ENCODE data around the gene AGO3.

The AGO3 gene

GRCh38 chr1:36096500-36097432 lies 165.9 kb downstream of the AGO3 start:
- DNase-seq (ENCODE audit: low spot score) = no peak

- DNase-seq (ENCODE audit: low spot score) = no peak
Measured at GRCh38 chr1:36097693-36098585, 167.0 kb downstream of the AGO3 start.

DNA sequence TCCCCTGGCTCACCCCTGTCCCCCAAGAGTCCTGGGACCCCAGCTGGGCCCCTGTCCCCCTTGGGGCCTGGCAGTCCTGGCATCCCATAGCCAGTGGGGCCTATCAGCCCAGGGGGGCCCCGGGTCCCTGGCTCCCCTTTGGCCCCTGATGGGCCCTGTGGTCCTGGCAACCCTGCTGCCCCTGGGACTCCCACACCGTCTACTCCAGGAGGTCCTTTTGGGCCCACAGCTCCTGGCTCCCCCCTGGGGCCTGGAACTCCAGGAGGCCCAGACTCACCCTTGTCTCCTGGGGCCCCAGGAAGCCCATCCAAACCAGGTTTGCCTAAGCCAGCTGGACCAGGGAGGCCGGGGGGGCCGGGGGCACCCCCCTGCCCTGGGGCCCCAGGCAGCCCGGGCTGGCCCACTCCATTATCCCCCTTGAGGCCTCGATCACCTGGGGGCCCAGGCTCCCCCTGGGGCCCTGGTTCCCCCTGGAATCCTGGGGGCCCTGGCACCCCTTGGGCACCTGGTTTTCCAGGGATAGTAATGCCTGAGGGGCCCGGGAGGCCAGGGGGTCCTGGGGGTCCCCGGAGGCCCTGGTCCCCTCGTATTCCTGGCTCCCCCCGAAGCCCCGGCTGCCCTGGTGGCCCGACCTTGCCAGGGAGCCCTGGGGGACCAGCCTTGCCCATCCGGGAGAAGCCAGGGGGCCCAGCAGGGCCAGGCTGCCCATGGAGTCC lies 167.9 kb downstream of the AGO3 start:
- DNase-seq (ENCODE audit: low spot score) = no peak

DNA sequence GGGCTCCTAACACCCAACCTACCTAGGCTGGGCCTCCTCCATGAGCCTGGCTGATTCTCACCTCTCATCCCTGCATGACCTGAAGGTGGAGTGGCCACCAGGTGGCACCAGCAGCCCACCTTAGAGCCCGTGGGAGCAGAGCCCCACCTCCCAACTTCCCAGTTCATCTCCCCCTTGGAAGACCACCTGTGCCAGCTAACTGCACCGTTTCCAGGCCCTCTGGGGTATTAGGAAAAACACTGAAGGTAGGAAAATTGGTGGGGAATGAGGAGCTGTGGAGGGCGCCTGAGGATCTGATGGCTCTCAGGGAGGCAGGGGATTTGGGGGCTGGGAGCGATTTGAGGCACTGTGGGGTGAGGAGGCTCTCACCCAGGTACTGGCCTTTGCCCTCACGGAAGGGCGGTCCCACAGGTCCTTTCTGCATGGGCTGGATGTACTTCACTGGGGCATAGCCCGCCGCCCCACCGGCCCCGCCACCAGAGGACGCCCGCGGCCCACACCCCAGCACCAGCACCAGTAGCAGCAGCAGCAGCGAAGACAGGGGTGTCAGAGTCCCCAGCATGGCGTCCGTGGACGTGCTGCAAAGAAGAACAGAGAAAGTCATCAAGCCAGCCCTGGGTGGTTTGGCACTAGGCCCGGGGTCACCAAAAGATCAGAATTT lies 168.9 kb downstream of the AGO3 start:
- peak; percentile 59 for DNase-seq (ENCODE audit: low spot score)

DNA sequence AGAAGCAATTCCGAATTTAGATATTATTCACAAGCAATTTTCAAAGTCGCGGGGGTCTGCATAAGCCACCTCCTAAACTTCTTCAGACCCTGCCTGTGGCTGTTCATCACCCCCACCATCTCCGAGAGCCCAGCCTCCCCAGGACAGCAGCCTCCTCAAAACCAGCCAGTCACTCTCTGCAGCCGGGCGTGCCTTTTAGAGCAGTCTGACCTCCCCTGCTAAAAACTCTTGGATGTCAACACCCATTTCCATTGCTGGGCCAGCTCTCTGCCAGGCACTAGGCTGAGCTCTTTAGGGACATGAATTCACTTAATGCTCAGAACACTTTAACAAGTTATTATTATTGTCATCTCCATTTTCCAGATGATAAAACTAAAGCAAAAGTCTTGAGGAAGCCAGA lies 169.5 kb downstream of the AGO3 start:
- no peak for DNase-seq (ENCODE audit: low spot score)

GRCh38 chr1:36101546-36101945 lies 170.6 kb downstream of the AGO3 start:
- no peak for DNase-seq (ENCODE audit: low spot score)

DNA sequence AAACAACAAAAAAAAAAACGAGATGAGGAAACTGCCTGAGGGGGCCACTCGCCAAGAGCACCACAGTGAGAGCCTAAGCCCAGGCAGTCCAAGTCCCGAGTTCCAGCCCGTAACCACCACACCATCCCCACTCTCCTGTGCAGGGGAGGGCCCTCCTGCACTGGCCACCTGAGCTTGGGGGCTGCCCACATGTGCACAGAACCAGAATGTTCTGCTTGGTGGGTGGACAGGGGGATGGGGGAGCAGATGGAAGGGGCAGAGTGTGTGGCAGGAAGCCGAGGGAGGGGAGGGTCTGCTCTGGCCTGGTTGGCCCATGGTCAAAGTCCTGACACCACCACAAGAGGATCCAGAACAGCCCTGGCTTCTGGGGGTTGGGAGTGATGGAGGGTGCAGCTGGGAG lies 175.4 kb downstream of the AGO3 start:
- no peak for DNase-seq (ENCODE audit: low spot score)

DNA sequence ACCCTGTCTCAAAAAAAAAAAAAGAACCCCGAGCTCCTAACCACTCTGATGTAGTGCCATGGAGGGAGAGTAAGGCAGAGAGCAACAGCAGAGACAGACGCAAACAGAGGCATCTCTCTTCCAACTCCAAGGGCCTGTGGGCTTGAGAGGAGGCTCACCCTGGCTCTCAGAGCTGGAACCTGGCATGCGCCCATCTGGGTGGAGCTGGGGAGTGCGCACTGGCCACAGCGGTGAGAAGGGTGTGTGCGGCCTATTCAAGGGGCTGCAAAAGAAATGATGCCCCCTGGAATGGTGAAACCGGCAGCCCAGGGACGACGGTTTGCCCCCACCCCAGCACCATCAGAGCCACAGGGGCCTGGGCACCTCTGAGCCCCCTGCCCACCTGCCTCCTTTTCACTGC lies 176.5 kb downstream of the AGO3 start:
- no peak for DNase-seq (ENCODE audit: low spot score)

DNA sequence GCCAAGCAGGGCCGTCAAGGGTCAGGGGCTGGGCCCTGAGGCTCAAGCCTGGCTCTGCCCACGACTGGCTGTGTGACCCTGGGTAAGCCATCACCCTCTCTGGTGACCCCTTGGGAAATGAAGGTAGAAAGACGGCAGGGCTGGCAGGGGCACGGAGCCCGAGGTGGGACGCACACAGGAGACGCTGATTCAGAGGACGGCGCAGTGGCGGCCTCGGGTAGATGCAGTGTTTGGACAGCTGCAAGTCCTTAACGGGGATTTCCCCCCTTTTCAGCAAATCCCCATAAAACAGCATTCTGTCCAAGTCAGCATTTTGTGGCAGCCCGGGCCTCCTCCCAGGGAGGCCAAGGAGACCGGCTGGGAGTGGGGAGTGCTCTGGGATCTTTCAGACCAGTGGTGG lies 177.4 kb downstream of the AGO3 start:
- no peak for DNase-seq (ENCODE audit: low spot score)

- DNase-seq (ENCODE audit: low spot score) = no peak
Measured at GRCh38 chr1:36109041-36109679, 178.3 kb downstream of the AGO3 start.

- no peak for DNase-seq (ENCODE audit: low spot score)
Measured at GRCh38 chr1:36111151-36111550, 180.2 kb downstream of the AGO3 start.

- no peak for DNase-seq (ENCODE audit: low spot score)
Measured at GRCh38 chr1:36112823-36113222, 181.9 kb downstream of the AGO3 start.

GRCh38 chr1:36114371-36114770 lies 183.5 kb downstream of the AGO3 start:
- DNase-seq (ENCODE audit: low spot score) = no peak

DNA sequence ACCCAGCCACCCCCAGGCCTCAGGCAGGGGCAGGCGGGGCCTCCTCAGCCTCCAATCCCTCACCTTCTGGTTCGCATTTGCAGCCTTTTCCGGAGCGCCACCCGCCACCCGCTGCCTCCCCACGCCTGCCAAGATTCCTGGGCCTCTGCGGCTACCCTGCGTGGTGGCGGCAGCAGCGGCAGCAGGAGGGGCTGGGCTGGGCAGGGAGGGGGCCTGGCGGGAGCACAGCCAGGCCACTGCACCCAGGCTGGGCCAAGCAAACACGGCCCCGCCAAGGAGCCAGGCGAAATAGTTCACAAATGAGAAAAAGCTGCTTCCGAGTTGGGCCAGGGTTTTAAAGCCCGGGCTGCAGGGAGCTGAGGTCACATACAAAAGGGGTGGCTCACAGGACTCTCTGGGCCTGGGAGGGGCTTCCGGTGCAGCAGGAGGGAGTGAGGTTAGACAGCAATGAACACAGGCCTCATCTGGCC lies 184.3 kb downstream of the AGO3 start:
- no peak for DNase-seq (ENCODE audit: low spot score)

DNA sequence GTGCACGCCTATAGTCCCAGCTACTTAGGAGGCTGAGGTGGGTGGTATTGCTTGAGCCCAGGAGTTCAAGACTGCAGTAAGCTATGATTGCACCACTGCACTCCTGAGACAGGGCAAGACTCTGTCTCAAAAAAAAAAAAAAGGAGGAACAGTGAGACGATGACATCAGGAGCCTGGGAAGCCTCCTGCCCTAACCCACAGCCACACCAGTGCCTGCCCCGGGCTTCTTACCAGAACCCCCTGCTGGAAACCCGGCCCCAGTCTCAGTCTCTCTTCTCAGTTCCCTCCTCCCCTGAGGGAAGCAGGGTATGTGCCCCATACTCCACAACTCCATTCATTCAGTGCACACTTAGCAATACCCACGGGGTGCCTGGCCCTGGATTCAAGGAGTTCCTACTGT lies 185.0 kb downstream of the AGO3 start:
- DNase-seq (ENCODE audit: low spot score) = no peak

DNA sequence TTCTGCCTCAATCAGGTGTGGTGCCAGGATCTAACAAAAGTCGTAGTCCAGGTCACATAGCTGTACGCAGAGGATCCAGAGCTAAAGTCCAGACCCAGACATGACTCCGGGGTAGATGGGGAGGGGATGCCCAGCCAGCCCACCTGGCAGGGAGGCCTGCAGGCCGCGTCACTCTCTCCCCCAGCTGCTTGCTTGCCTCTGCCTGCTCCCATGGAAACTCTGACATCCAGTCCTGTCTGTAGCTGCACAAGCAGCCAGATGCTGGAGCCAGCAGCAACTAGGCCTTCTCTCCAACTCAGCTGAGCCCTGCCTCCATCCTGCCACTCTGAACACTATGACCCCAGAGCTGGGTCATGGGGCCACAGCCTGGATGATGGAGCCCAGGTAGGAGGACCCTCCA lies 186.0 kb downstream of the AGO3 start:
- DNase-seq (ENCODE audit: low spot score) = no peak

DNA sequence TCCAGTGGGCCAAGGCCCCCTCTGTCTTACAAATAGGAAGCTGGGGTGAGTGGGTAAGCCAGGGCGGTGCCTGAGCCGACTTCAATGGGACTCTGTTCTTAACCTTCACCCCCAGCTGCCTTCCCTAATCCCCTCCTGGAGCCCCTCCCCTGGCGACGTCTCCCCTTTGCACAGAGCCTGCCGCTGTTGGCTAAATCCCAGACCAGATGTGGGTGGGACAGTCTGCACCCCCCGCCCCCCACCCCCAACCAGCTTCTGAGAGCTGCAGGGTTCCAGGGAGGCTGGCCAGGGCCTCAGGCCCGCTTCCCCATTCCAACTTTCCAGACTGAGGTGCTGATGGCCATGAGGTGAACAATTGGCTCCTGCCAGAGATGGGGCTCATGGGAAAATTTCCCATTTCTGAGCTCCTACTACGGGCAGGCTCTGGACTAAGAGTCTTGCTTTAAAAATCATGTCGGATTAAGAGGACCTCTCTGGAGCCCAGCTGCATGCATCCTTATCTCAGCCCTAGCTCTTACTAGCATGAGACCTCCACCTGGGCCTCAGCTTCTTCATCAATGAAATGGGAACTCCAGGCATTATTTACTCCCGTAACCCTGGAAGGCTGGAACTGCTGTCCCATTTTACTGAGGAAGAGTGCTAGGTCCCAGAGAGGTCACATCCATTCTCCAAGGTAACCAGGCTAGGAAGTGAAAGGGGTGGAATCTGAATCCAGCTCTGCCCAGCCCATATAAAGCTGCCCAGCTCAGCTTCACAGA lies 187.7 kb downstream of the AGO3 start:
- DNase-seq (ENCODE audit: low spot score) = no peak

DNA sequence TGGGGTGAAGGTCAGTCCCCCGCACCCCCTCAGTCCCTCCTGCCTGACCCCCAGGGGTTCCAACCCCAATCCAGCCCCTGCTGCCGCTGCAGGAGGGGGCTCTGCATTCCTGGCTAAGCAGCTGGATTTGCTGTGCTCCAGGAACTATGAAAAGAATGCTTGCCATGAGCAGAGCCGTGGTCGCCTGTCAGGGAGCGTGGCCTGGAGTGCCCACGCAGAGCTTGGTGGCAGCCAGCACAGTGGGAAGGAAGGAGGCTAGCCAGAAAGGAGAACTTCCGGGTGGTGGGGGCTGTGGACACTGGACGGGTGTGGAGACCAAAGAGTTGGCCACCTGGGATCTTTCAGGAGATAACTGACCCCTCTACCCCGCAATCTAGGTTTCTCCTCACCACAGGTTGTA lies 188.6 kb downstream of the AGO3 start:
- no peak for DNase-seq (ENCODE audit: low spot score)
